Measurements from ENCODE around the gene NEDD4L. TPM values are rescaled to one million over a fixed set of nuclear protein-coding genes. Genes with fewer than 3 reads are reported as not detected.
"Not testable (repeated sequence)": the region's sequence is repeated elsewhere in the genome, so short reads cannot be mapped to it uniquely, and the experiment has no call there.

NEDD4L gene
- polyA plus RNA-seq, 1 of the 3 experiments (the other 2 are of a cell fraction): 13.2 TPM

DNA sequence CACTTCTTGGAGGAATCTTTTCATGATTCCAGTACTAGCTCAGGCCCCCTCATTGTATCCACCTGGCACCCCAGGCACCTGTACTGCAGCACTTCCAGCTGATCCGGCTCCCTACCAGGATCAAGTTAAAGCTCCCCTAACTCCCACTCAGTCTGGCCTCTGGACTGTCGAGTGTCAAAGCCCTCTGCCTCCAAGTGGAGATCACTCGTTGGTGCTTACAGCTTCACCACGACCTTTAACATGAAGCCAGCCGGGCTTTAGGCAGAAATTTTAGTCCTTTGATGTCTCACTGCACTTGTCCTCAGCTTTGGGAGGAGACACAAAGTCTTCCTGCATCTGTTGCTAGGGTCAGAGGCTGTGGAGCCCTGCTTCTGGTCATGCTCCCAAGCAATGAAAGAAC, 387.2 kb downstream of the NEDD4L start (continued):
- TF ChIP-seq, protein P1, sequence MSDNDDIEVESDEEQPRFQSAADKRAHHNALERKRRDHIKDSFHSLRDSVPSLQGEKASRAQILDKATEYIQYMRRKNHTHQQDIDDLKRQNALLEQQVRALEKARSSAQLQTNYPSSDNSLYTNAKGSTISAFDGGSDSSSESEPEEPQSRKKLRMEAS (IDR thresholded peaks at IDR 0.05; ENCODE audit: low read depth): no peak
- TF ChIP-seq JUND (IDR thresholded peaks at IDR 0.05): no peak

- Histone ChIP-seq H2AFZ (ENCODE audit: low read depth) (no peak overlapping the region), H3K4me3 (ENCODE audit: low read depth in 2 of 2, low read length in 1 of 2) (no peak overlapping the region), H3F3A (replicated peaks; ENCODE audit: insufficient read depth) (no peaks in the 10 kb centered on the region), H3K9me2 (no peaks in the 10 kb centered on the region), H3K4me1 (ENCODE audit: control insufficient read depth in 1 of 2, insufficient read depth in 2 of 2, low read depth in 1 of 2, low read length in 1 of 2) (peaks cover 0 to 4% of the 10 kb centered on the region in 2 experiments; a peak in 1 of 4 replicates), H3K79me2 (ENCODE audit: insufficient read depth) (no peaks in the 10 kb centered on the region), H3K27ac (ENCODE audit: low read depth in 2 of 2, low read length in 1 of 2) (no peak overlapping the region), H4K20me1 (ENCODE audit: insufficient read depth) (no peaks in the 10 kb centered on the region), H3K9ac (no peak overlapping the region), H3K27me3 (ENCODE audit: insufficient read depth) (no peaks in the 10 kb centered on the region), H3K36me3 (replicated peaks in 1 of 2; ENCODE audit: control insufficient read depth in 1 of 2, insufficient read depth in 2 of 2, low read length in 1 of 2) (no peaks in the 10 kb centered on the region), H3K9me3 (no peaks in the 10 kb centered on the region), H3K4me2 (no peak overlapping the region)
- DNase-seq: no peak
- 82% methylated on average over 9 of the region's 9 CpGs for WGBS (ENCODE audit: low lambda C conversion rate)
- ChIA-PET POLR2A (no interaction called here), CTCF (no interaction called here)
- TF ChIP-seq EP300 (IDR thresholded peaks at IDR 0.05; ENCODE audit: borderline replicate concordance in 1 of 2, low read depth in 1 of 2, low read length in 1 of 2) (no peak), TCF12 (IDR thresholded peaks at IDR 0.05) (no peak), MEF2A (IDR thresholded peaks at IDR 0.05; ENCODE audit: borderline replicate concordance, low read depth) (no peak), FOXJ3 (CRISPR knock-in tag; IDR thresholded peaks at IDR 0.05) (no peak), SMC3 (IDR thresholded peaks at IDR 0.05; ENCODE audit: low read depth, low read length) (no peak), YY1 (IDR thresholded peaks at IDR 0.05; ENCODE audit: low read depth) (no peak), GABPA (IDR thresholded peaks at IDR 0.05; ENCODE audit: low read depth) (no peak), RCOR1 (IDR thresholded peaks at IDR 0.05; ENCODE audit: low read length) (no peak), MXI1 (IDR thresholded peaks at IDR 0.05; ENCODE audit: low read depth, low read length) (no peak), FOXM1 (IDR thresholded peaks at IDR 0.05; ENCODE audit: low read depth) (no peak), JUND (IDR thresholded peaks at IDR 0.05) (no peak), CHD2 (IDR thresholded peaks at IDR 0.05; ENCODE audit: low read length, partially characterized antibody) (no peak), POLR2AphosphoS5 (IDR thresholded peaks at IDR 0.05; ENCODE audit: low read depth, low read length) (no peak)
- TF ChIP-seq, protein P2, sequence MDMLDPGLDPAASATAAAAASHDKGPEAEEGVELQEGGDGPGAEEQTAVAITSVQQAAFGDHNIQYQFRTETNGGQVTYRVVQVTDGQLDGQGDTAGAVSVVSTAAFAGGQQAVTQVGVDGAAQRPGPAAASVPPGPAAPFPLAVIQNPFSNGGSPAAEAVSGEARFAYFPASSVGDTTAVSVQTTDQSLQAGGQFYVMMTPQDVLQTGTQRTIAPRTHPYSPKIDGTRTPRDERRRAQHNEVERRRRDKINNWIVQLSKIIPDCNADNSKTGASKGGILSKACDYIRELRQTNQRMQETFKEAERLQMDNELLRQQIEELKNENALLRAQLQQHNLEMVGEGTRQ (IDR thresholded peaks at IDR 0.05; ENCODE audit: borderline replicate concordance, low read depth, low read length): no peak
- TF ChIP-seq, protein P3, sequence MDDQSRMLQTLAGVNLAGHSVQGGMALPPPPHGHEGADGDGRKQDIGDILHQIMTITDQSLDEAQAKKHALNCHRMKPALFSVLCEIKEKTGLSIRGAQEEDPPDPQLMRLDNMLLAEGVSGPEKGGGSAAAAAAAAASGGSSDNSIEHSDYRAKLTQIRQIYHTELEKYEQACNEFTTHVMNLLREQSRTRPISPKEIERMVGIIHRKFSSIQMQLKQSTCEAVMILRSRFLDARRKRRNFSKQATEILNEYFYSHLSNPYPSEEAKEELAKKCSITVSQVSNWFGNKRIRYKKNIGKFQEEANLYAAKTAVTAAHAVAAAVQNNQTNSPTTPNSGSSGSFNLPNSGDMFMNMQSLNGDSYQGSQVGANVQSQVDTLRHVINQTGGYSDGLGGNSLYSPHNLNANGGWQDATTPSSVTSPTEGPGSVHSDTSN (IDR thresholded peaks at IDR 0.05): no peak
Observed at GRCh38 chr18:58432050-58432727, 388.2 kb downstream of the NEDD4L start.

GRCh38 chr18:58435221-58436005, 391.4 kb downstream of the NEDD4L start:
- H3K9ac ChIP-seq; H3K4me1 ChIP-seq (ENCODE audit: control insufficient read depth in 1 of 2, insufficient read depth in 2 of 2, low read depth in 1 of 2, low read length in 1 of 2); H3F3A ChIP-seq (replicated peaks; ENCODE audit: insufficient read depth); H3K9me3 ChIP-seq; POLR2A ChIA-PET; H3K4me2 ChIP-seq; H3K9me2 ChIP-seq; H3K36me3 ChIP-seq (replicated peaks in 1 of 2; ENCODE audit: control insufficient read depth in 1 of 2, insufficient read depth in 2 of 2, low read length in 1 of 2); H3K27me3 ChIP-seq (ENCODE audit: insufficient read depth); H2AFZ ChIP-seq (ENCODE audit: low read depth); H3K27ac ChIP-seq (ENCODE audit: low read depth in 2 of 2, low read length in 1 of 2); H3K79me2 ChIP-seq (ENCODE audit: insufficient read depth); H4K20me1 ChIP-seq (ENCODE audit: insufficient read depth); DNase-seq; H3K4me3 ChIP-seq (ENCODE audit: low read depth in 2 of 2, low read length in 1 of 2): not testable (repeated sequence)
- 49% methylated on average over 7 of the region's 7 CpGs for WGBS (ENCODE audit: low lambda C conversion rate)
- CTCF ChIA-PET: interaction anchor here (0.9 kb wide), 1 partner anchor 21 kb away, joined by 3 read pairs; no protein-coding TSS in a partner anchor

All from SK-N-SH (cell line).